Uterus (tissue), 4 donors: ENCODE measurements around the gene ZAP70. TPM values are rescaled to one million over a fixed set of nuclear protein-coding genes. Genes with fewer than 3 reads are reported as not detected.

Experiments used
- DNase-seq, 2 donors: peaks; one replicate each; pipeline ENCODE4 v3.0.0-alpha.2; 2019 to 2020
- H3K27ac ChIP-seq, 2 donors: fragments of 200-600 bp; sonication (generic); 1 replicate in 1 of 2; 2 replicates in 1 of 2; pipeline ENCODE4 v1.5.1; 2016 to 2018
- H3K27me3 ChIP-seq, 2 donors: fragments of 200-600 bp; sonication (generic); one replicate each; pipeline ENCODE4 v1.5.1; 2018 to 2019; ENCODE audit warnings: control low read depth in 1 of 2
- H3K36me3 ChIP-seq, 2 donors: fragments of 200-600 bp; sonication (generic); one replicate each; pipeline ENCODE4 v1.5.1; 2019; ENCODE audit warnings: control low read depth in 1 of 2
- H3K4me1 ChIP-seq, 2 donors: fragments of 200-600 bp; sonication (generic); one replicate each; pipeline ENCODE4 v1.5.1; 2018 to 2019; ENCODE audit warnings: control low read depth in 1 of 2
- H3K4me3 ChIP-seq, 2 donors: fragments of 200-600 bp; sonication (generic); 1 replicate in 1 of 2; 2 replicates in 1 of 2; pipeline ENCODE4 v1.5.1; 2018 to 2019; ENCODE audit warnings: mild to moderate bottlenecking in 1 of 2
- H3K9me3 ChIP-seq, 2 donors: fragments of 200-600 bp; sonication (generic); one replicate each; pipeline ENCODE4 v1.5.1; 2019; ENCODE audit warnings: control low read depth in 1 of 2
- CTCF ChIP-seq, 4 experiments: fragments of 200-600 bp in 2 of 4; fragments of 450-650 bp in 2 of 4; sonication (generic) in 2 of 4; IDR thresholded peaks; one replicate each; pipeline ENCODE4 v1.5.1; 2016 to 2019; ENCODE audit warnings: antibody characterized with exemption in 4 of 4, mild to moderate bottlenecking in 2 of 4, moderate library complexity in 1 of 4
- POLR2A ChIP-seq, 2 donors: fragments of 450-650 bp; IDR thresholded peaks; one replicate each; pipeline ENCODE4 v1.6.1; 2016; ENCODE audit warnings: antibody characterized with exemption in 2 of 2, mild to moderate bottlenecking in 1 of 2, moderate library complexity in 1 of 2
- intact Hi-C: fragments of 100-400 bp; cut with DNase I; formaldehyde crosslinking; loops from one replicate; pipeline ENCODE4 v1.15.1; 2023; ENCODE audit warnings: low total_unique reads
- total RNA-seq, 4 donors: library from RNA; depleted of rRNA in 3 of 4; stranded (reverse); fragments of >200 nt in 3 of 4; gene quantifications; one replicate each; pipeline versions ENCODE4 v1.1.0 to v1.2.4, GENCODE V29; 2014 to 2023
- donor health status: DM: yes; HTN: yes; CAD: no.

The ZAP70 gene
- total RNA-seq, 4 donors from 2014 or later = 3.3 to 11.2 (median 5.1) TPM

- Histone ChIP-seq H3K4me1 (no peaks in the 10 kb centered on the region), H3K36me3 (no peaks in the 10 kb centered on the region), H3K27me3 (no peaks in the 10 kb centered on the region), H3K9me3 (no peaks in the 10 kb centered on the region), H3K27ac (no peak overlapping the region), H3K4me3 (no peak overlapping the region)
- DNase-seq = no peak
- intact Hi-C loops = no loop called here
- TF ChIP-seq POLR2A (IDR thresholded peaks at IDR 0.05) (no peak), CTCF (IDR thresholded peaks at IDR 0.05) (no peak)
These were observed 30.5 kb downstream of the ZAP70 start for GRCh38 chr2:97743913-97744312.

DNA sequence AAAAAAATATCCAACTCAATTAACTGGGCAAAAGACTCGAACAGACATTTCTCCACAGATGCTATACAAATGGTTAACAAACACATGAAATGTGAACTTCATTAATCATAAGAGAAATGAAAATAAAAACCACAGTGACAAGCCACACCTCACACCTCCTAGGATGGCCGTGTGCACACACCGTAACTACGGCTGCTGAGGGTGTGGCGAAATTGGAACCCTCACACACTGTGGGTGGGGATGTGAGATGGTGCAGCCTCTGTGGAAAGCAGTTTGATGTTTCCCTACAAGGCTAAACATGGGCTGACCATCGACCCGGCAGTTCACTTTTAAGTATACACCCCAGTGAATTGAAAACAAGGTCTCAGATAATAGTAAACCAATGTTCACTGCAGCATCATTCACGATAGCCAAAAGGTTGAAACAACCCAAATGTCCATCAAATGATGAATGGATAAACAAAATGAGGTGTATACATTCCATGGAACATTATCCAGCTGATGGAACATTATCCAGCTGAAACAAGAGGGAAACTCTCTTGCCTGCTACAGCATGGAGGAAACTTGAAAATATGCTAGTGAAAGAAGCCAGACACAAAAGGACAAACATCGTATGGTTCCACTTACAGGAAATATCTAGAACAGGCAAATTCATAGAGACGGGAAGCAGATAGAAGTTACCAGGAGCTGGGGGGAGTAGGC lies 32.2 kb downstream of the ZAP70 start:
- H3K27me3 ChIP-seq = no peaks in the 10 kb centered on the region
- H3K36me3 ChIP-seq = no peaks in the 10 kb centered on the region

GRCh38 chr2:97747285-97747684 lies 33.9 kb downstream of the ZAP70 start:
- intact Hi-C loops = no loop called here
- Histone ChIP-seq H3K27me3 (no peaks in the 10 kb centered on the region), H3K4me1 (no peaks in the 10 kb centered on the region), H3K27ac (no peak overlapping the region), H3K36me3 (no peaks in the 10 kb centered on the region), H3K9me3 (no peaks in the 10 kb centered on the region), H3K4me3 (no peak overlapping the region)
- TF ChIP-seq POLR2A (IDR thresholded peaks at IDR 0.05) (no peak), CTCF (IDR thresholded peaks at IDR 0.05) (no peak)
- no peak for DNase-seq

More for the DNA sequence above, 32.2 kb downstream of the ZAP70 start:
- no peak for TF ChIP-seq CTCF (IDR thresholded peaks at IDR 0.05)
- TF ChIP-seq POLR2A (IDR thresholded peaks at IDR 0.05) = no peak
- Histone ChIP-seq H3K27ac (no peak overlapping the region), H3K4me1 (no peaks in the 10 kb centered on the region), H3K4me3 (no peak overlapping the region), H3K9me3 (no peaks in the 10 kb centered on the region)
- intact Hi-C loops = no loop called here
- no peak for DNase-seq

DNA sequence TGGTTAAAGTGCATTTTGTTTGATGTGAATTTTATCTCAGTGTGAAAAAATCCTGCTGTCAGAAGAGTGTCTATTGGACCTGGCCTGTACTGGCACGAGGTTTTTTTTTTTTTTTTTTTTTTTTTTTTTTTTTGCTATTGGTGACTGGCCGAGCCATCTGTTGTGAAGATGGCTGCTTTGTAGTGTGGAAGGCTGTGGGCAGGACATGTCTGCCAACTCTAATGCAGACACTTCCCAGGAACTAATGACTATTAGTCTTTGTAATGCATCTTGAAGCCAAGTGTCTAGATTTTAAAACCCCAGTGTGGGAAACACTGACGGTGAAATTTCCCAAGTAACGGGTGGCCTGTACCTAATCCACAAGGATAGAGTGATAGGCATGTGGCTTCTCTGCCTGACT lies 34.3 kb downstream of the ZAP70 start:
- Histone ChIP-seq H3K4me3 (no peak overlapping the region), H3K36me3 (no peaks in the 10 kb centered on the region), H3K27ac (no peak overlapping the region), H3K27me3 (no peaks in the 10 kb centered on the region), H3K4me1 (no peaks in the 10 kb centered on the region), H3K9me3 (no peaks in the 10 kb centered on the region)
- TF ChIP-seq CTCF (IDR thresholded peaks at IDR 0.05) (no peak), POLR2A (IDR thresholded peaks at IDR 0.05) (no peak)
- DNase-seq = no peak
- intact Hi-C loops = no loop called here

DNA sequence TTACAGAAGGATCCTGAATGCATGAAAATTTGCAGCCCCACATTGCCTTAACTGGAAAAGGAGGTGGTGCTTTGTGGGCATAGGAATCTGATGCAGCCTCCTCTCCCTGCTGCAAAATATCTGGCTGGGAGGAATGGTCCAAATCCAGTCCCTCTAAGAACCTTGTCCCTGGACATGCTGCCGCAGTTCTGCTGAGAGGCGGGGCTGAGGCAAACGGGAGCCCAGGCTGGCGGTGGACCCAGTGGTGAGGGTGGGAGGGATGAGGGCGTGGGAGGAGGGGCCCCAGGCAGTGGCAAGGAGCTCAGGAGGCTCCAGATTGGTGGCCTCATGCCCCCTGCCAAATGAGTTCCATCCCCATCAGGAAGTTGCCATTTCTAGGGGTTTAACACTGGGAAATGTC lies 36.2 kb downstream of the ZAP70 start:
- no peaks in the 10 kb centered on the region for H3K27me3 ChIP-seq
- no peak for TF ChIP-seq POLR2A (IDR thresholded peaks at IDR 0.05)
- no peak for TF ChIP-seq CTCF (IDR thresholded peaks at IDR 0.05)
- intact Hi-C loops = no loop called here
- no peaks in the 10 kb centered on the region for H3K4me1 ChIP-seq
- no peak overlapping the region for H3K27ac ChIP-seq
- H3K9me3 ChIP-seq = no peaks in the 10 kb centered on the region
- DNase-seq = no peak
- H3K4me3 ChIP-seq = no peak overlapping the region
- H3K36me3 ChIP-seq = no peaks in the 10 kb centered on the region
